IPS-NIHi7 (cell line): ENCODE measurements around the gene NR3C1.
A peak's percentile ranks its signal among the peaks of the same experiment; 100 is the strongest.

Experiments used
- DNase-seq: peaks from one replicate; pipeline ENCODE4 v3.0.0; 2012; ENCODE audit warnings: mixed read lengths; ENCODE audit errors: extremely low spot score

NR3C1 gene

GRCh38 chr5:143426437-143426991 lies 23.0 kb upstream of the NR3C1 start:
- no peak for DNase-seq

DNA sequence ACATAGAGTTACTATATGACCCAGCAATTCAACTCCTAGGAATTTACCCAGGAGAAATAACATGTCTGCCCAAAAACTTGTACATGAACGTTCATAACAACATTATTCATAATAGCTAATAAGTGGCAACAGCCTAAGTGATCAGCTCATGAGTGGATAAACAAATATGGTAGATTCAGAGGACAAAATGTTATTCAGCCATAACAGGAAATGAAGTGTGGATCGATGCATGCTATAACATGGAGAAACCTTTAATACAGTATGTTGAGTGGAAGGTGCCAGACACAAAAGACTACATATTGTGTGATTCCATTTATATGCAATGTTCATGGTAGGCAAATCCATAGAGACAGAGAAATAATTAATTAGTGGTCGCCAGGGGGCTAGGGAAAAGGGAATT lies 22.3 kb upstream of the NR3C1 start:
- no peak for DNase-seq

DNA sequence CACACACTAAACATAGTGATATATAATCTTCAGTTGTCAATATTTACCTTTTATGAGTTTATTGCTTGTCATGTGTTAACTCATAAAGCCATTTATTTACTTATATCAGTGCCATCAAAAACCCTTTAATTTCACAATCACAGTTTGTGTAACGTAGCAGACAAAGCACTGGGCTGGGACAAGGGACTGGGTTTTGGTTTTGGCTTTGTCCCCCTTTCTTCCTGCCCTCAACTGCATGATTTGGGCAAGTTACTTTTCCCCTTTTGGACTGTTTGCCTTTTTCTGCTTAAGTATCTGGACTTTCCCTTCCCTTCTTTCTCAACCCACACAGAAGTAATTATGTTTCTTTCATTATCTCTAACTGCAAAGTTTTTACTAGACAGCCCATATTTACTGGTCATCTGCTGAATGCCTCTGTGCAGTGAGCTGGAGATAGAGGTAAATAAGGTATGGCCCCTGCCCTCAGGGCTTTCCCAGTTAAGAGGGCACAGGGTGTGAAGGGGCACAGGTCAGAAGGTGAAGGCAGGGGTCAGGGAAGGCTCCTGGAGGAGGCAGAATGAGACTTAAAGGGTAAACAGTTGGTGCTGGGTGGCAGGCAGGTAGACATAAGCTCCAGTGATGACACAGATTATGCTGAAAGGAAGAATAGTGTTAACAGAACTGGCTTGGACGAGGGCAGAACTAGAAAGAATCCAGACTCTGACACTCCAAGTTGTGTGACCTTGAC lies 14.8 kb upstream of the NR3C1 start:
- no peak for DNase-seq

DNA sequence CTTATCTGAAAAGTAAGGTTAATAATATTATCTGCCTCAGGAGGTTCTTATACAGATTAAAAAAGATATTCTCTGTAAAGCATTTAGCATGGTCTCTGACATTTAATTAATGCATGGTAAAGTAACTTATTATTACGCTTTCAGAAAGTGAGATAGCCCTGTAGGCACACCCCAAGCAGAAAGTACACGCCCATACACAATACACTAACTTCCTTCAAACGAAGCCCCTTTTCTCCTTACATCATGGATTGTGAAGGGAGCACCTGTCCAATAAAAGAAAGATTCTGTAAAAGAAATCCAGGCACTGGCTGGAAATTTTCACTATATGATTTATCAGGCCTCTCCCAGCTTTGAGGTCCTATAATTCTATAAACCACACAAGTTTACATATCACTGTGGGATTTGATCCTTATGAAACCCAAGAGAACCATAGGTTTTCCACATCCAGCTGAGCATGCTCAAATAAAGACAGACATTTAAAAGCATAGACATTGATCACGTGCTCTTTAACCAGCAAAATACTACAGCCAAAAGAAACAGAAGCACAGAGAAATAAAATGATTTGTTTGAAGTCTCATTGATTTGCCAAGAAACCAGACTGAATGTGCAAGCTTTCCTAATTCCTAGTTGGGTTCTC lies 14.1 kb upstream of the NR3C1 start:
- no peak for DNase-seq

GRCh38 chr5:143416411-143416810 lies 12.9 kb upstream of the NR3C1 start:
- DNase-seq: no peak

DNA sequence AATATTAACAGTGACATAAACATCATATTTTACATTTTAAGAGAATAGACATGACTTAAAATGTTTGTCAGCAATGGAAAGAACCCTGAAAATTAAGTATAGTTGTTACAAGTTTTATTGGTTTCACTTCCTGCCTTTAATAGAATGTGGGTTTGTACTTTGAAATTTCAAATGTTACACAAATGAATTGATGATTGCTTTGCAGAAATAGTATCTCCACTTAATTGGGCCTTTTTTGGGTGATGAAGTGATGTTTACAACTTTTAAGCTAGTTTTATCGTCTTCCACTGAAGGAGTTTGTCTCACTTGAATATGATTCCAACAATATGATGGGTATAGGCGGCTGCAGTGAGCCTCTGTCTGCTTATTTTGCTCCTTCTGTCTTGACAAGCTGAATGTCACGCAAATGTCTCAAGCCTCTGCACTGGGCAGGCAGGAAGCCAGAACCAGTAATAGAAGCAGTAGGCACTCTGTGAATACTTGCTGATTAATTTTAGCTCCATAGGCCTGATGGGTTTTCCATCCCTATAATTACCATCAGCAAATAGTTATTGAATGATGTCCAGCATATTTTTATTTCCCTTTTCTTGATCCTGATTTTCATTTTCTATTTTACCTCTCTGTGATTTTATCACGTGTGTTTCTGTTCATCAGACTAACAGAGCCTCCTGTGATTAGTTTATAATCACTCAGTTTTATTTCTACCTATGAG lies 10.6 kb upstream of the NR3C1 start:
- no peak for DNase-seq

GRCh38 chr5:143412661-143413342 lies 9.3 kb upstream of the NR3C1 start:
- DNase-seq: no peak

DNA sequence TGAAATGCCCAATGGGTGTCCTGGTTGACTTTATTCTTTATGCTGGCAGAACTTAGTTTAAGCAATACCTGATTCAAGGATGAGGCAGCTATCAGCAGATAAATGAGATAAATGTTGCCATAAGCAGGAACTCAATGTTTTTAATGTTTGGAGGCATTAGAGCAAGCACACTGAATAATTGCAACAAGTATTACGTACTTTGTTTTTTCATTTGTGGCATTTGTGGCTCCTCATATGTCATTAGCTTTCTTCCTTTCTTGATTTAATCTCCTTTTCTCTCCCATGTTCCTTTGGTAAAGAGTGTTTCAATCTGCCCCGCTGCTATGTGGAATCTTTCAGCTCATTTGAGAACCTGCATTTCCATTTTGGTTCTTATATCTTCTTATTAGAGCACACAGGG lies 6.4 kb upstream of the NR3C1 start:
- DNase-seq: no peak

- DNase-seq: no peak
These were observed 2.9 kb upstream of the NR3C1 start for GRCh38 chr5:143406408-143406807.

- DNase-seq: no peak
These were observed 2.3 kb upstream of the NR3C1 start for GRCh38 chr5:143405849-143406098.

DNA sequence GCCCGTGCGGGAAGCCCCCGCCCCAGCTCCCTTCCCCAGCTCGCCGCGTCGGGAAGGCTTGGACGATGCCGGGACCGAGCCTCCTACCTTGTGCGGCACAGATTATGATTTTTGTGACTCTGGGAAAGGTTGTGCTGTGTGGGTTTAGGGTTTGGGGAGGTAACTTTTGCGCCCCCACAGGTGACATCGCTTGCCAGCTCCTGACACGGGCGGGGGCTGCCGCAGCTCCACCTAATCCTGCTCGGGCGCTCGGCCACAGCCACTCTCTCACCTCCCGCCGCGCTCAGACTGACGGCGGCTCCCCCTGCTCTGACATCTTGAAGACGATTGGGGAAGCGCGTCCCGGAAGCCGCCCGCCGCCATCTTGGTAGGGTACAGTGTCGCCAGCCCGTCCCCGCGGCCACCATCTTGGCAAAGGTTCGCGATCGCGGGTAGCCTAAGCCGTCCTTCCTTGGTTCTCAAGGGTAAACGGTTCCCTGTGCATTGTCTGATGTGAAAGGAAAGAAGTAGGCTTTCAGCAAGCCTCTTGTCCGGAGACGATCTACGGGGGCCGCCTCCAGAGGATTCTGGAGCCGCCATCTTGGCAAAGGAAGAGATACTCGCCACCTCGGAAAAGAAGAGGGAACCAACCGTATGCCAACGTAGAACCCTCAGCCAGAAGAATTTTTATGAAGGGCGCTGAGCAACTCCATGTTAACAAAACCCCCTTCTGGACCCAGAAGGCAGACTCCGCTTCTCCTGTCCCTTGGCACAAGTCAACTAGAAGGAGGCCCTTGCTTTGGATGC lies 1.8 kb upstream of the NR3C1 start:
- DNase-seq: peak; percentile 74

GRCh38 chr5:143404416-143405062 lies 1.1 kb upstream of the NR3C1 start:
- DNase-seq: peak; percentile 49

GRCh38 chr5:143403334-143403592 lies 223 bp downstream of the NR3C1 start:
- DNase-seq: peak; percentile 8

- peak; percentile 27 for DNase-seq
These were observed 743 bp downstream of the NR3C1 start for GRCh38 chr5:143402553-143403333.

GRCh38 chr5:143402017-143402552 lies 1.4 kb downstream of the NR3C1 start:
- no peak for DNase-seq

DNA sequence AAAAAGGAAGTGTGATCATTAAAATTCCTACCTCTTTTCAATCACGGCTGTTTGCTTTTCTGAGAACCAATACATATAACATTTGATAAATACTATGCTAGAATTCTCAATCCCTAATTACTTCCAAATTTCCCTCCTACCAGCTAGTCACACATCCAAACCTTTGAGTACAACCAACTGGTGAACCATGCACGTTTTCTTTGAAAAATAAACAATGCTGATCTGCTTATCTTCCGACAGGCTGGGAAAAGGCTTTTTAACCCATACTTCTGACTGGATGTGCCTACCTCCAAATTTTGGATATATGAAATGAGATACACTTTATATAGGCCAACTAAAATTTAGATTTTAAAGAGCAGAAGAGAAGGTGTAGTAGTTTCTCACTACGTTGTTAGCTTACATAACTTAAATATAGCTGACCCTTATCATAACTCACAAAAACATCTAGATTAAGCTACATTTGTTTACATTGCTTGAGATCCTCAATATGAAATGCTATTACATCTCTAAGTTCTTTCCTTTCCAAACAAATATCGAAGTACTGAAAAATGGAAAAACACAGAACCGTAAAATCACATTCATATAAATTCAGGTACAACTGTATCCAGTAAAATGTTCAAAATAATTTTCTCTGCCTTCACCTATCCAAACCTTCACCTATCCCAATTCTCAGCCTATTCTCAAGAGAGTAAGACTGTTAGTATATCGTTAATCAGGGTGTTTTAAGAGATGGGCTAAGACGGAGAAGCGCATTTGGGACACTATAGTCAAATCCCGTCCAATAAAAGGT lies 2.1 kb downstream of the NR3C1 start:
- DNase-seq: no peak

DNA sequence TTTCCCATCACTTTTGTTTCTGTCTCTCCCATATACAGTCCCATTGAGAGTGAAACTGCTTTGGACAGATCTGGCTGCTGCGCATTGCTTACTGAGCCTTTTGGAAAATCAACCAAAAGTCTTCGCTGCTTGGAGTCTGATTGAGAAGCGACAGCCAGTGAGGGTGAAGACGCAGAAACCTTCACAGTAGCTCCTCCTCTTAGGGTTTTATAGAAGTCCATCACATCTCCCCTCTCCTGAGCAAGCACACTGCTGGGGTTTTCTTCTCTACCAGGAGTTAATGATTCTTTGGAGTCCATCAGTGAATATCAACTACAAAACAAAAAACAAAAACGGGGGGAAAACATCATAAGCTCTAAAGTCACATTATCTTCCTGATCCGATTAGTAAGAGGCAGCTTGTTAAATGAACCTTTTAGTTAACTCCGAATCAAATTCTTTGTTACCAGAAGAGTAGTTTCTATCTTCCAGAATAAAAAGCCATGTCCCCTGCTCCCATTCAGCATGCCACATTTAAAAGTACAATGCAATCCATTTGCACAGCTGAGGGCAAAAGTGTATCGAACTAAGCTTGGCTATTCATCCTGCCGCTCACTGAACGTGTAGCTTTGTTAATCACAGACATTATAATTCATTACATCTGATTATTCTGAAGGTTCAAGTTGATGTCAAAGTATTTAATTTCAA lies 2.8 kb downstream of the NR3C1 start:
- no peak for DNase-seq

DNA sequence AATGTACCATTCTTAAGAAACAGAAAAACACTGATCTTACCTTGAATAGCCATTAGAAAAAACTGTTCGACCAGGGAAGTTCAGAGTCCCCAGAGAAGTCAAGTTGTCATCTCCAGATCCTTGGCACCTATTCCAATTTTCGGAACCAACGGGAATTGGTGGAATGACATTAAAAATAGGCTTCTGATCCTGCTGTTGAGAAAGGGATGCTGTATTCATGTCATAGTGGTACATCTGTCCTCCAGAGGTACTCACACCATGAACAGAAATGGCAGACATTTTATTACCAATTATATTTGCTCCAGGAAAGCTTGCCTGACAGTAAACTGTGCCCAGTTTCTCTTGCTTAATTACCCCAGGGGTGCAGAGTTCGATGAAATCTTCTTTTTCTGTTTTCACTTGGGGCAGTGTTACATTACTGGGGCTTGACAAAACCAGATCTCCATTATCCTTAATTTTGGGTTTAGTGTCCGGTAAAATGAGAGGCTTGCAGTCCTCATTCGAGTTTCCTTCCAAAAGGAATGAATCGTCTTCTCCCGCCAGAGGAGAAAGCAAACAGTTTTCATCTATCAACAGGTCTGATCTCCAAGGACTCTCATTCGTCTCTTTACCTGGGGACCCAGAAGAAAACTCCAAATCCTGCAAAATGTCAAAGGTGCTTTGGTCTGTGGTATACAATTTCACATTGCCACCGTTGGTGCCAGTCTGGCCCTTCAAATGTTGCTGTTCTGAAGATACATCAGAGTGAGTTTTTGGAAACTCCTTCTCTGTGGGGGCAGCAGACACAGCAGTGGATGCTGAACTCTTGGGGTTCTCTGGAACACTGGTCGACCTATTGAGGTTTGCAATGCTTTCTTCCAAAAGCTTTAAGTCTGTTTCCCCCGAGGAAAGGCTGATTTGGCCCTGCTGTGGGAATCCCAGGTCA lies 3.6 kb downstream of the NR3C1 start:
- no peak for DNase-seq
